ENCODE measurements around the gene OR7G2.

The OR7G2 gene

DNA sequence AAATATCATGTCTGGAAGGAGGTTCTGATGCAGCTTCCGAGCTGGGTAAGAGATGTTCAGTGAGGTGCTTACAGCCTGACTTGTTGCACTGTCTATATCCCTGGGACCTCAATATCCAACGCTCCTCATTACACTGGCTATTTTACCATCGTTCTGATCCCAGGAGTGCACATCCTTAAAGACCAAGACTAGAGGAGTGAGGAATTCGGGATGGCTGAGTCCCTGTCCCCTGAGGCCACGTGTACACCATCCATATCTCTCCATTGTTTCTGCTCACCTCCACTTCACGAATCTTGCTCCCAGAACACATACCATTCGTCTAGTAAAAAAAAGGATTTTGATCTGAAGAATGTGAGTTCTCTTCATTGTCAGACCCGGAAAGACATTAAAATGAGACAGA is at the start of gene OR7G2:
OR7G2 (minus strand) TSS at position 101 of the 400 bp plus-strand sequence. CDS start 4,232 bp downstream, outside the sequence.
- DNase-seq: no peak

- DNase-seq: no peak
These were observed 49.0 kb upstream of the OR7G2 start for GRCh38 chr19:9156304-9156703.

- DNase-seq: no peak
These were observed 48.3 kb upstream of the OR7G2 start for GRCh38 chr19:9155591-9155990.

DNA sequence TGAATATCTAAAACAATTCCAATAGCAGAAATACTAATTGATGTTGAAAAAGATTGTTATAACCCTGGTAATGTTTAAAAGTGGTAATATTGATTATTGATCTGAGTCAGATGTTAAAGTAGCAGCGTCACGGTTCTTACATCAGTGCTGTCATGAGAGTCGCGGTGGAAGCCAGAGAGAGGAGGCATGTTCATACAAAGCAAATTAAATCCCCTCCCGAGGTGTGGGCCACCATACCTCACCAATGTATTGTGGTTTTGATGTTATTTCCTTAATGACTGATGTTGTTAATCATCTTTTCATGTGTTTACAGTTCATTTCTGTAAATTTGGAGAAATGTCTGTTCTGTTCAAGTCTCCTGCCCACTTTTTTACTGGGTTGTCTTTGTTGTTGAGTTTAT is 44.1 kb upstream of the OR7G2 start:
- no peak for DNase-seq

DNA sequence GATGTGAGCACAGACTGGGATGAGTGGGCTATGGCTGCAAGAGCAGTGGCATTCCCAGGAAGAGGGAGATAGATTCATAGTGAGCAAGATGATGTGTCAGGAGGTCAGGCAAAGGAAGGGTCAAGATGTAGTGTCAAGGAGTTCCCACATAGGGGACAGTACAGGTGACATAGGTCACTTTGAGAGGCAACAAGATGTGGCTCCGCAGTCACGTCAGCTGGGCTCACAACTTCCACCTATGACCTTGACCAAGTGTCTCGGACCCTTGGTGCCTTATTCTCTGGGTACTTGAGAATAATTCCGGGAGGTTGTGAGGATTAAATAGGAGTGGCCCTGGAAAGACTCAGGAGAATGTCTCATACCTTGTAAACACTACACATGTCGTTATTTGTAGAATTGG is 43.4 kb upstream of the OR7G2 start:
- no peak for DNase-seq

DNA sequence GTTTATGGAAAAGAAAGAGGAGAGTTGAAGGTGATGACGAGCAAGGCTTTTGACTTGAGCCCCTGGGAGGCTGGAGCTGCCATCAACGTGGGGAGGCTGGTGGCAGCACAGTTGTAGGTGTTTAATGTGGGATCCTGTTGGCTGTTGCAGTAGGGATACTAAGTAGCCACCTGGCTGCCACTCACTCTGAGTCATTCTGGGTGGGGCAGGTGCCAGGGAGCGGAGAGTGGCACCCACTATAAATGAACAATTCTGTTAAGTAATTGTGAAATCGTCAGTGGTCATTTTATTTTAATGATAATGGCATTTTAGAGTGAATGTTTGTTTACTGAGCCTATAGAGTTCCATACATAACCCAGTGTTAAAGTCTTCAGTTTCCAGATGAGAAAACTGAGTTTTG is 42.7 kb upstream of the OR7G2 start:
- DNase-seq: no peak

DNA sequence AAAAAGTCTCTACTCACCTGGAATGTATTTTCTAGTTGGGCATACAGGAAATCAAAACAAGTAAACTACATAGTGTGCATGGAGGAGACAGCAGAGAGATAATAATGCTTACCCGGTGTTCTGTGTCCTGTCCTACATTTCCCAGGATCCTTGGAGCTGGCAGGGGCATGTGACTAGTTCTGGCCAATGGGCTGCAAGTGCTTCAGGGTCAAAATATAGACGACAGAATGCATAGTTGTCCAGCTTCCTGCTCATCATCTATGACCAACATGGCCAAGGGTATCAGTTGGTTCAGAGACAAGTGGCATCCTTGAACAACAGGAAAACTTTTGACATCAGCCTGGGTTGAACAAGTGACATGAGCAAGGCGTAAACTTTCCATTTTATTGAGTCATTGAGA is 41.4 kb upstream of the OR7G2 start:
- no peak for DNase-seq

DNA sequence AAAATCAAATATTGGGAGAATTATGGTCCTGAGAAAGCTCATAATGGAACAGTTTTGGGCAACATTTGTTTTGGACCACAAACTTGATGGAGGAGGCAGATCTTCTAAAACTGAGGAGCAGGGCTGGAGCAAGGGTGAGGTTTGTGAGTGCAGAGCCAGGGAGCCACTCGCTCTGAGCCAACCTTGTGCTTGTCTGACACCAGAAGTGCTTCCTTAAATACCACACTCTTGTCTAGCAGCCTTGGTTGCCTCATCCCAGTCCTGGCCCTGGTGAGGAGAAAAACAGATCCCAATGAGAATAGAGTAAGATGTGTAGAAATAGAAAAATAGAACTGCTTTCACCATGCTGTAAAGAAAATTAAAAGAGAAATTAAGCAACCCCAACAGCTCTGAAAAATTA is 39.6 kb upstream of the OR7G2 start:
- no peak for DNase-seq

DNA sequence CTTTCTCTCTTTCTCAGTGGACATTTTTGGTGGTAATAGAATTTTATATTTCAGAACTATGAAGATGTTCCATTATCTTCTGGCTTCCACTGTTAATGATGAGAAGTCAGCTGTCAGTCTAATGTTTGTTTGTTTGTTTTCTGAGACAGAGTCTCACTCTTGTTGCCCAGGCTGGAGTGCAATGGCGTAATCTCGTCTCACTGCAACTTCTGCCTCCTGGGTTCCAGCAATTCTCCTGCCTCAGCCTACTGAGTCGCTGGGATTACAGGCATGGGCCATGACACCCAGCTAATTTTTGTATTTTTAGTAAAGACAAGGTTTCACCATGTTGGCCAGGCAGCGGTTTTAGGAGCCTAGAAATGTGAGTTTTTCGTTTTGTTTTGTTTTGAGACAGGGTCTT is 37.6 kb upstream of the OR7G2 start:
- DNase-seq: no peak

- DNase-seq: peak; percentile 45
These were observed 33.0 kb upstream of the OR7G2 start, which contains the start of gene ZNF317 for GRCh38 chr19:9140159-9140874. TSS of gene ZNF317 (plus strand) at chr19:9140397. CDS start at chr19:9156017, 15,620 bp downstream.

DNA sequence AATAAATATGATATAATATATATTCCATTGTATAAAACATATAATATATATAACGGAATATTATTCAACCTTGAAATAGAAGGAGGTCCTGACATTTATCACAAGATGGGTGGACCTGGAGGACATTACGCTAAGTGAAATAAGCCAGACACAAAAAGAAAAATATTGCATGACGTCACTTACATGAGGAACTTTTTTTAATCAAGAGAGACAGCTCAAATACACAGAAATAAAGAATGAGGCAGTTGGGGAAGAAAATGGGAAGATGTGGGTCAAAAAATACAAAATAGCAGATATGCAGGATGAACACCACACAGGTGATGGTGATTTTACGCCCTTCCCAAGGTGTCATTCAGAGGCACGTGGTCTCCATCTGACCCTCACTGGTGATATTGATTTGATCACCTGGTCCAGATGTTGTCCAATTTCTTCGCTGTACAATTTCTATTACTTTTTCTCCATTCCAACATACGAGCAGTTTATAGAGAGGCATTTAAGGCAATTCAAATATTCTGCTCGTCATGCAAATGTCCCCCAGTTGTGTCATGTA is 32.4 kb upstream of the OR7G2 start:
- DNase-seq: no peak

- DNase-seq: no peak
These were observed 25.1 kb upstream of the OR7G2 start for GRCh38 chr19:9132422-9132821.

GRCh38 chr19:9130965-9131364 is 23.7 kb upstream of the OR7G2 start:
- DNase-seq: no peak

DNA sequence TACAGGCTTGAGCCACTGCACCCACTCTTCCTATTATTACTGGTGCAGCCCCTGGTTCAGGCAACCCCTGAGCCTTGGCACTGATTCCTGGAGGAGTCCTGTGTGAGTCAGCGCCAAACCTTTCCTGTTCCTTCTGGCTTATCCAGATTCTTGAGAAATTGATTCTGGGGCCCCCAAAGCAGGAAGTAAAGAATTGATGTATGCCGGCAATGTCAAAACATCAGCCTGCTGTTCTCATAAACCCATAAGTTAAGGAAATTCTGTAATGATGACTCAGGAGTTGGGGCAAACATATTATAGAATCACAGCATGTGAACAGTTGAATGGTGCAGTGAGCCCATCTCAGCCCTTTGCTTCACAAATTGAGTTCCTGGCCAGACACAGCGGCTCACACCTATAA is 20.9 kb upstream of the OR7G2 start:
- no peak for DNase-seq

- DNase-seq: no peak
These were observed 19.7 kb upstream of the OR7G2 start, which contains the start of gene OR7G3 for GRCh38 chr19:9126900-9127405. TSS of gene OR7G3 (minus strand) at chr19:9126950. CDS start at chr19:9126950, 0 bp downstream.

DNA sequence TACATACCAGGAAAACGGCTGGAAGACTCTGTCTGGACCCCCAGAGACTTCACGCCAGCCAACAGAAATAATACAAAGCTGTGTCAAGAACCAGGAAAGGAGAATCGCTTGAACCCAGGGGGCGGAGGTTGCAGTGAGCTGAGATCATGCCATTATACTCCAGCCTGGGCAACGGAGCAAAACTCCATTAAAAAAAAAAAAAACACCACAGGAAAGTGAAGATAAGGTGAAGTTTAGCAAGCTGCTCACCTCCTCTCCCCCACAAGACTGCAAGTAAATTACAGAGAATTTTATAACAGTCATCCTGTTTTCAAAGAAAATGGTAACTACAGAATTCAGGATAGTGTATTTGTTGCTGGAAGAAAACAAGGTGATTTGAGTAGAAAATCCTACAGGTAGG is 9.3 kb upstream of the OR7G2 start:
- no peak for DNase-seq

- DNase-seq: no peak
These were observed 8.1 kb upstream of the OR7G2 start, which contains the start of gene OR7G1 for GRCh38 chr19:9115307-9115813. TSS of gene OR7G1 (minus strand) at chr19:9115763. CDS start at chr19:9115763, 0 bp downstream.

DNA sequence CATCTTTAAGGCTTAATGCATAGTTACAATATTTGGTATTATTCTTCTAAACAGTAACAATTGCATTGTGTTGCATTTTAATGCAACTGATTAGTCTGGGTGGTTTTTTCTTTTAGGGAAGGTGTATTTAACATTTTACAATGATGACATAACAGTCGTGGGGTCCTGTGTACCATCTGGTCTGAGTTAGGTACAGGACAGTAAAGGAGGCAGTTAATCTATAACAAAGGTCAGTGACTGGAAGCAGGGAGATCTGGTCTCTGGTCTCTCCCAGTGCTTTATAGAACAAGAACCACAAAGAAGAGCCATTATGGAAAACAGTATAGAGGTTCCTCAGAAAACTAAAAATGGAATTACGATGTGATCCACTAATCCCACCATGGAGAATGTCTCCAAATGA is 2.7 kb upstream of the OR7G2 start:
- no peak for DNase-seq

GRCh38 chr19:9086761-9087160 is 20.5 kb downstream of the OR7G2 start, which contains the start of gene OR1M1:
TSS of gene OR1M1 (plus strand) at chr19:9087061. CDS start at chr19:9093245, 6,184 bp downstream.
- DNase-seq: no peak

DNA sequence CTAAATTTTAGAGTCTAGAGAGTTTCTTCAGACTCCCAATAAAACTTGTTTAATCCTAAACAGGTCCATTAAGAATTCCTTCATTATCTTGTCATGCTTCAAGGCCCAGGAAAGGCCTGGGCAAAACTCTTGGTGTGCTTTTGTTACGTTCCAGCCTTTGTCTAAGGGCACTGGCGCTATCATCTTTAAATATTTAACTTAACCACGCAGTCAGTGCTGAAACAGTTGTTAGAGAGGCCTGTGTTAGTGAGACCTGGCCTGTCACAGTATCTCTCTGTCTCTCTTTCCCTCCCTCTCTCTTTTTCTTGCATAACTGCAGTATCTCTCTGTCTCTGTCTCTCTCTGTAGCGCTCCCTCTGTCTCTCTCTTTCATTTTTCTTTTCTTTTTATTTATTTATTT is 28.6 kb downstream of the OR7G2 start:
- no peak for DNase-seq

DNA sequence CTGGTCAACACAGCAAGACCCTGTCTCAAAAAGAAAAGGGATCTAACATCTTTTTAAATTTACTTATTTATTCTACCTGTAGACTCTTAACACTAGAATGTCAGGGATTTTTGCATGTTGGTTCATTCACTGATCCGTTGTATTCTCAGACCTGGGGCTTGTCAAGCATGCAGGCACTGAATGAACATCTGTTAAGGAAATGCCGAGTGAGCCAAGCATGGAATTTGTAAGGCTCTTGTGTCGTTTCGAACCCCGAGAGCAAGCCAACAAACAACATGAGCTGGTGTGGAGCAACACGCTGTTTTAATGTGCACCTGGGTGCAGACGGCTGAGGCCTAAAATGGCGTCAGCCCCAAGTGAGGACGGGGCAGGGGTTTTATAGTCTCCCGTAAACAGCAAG is 30.4 kb downstream of the OR7G2 start:
- no peak for DNase-seq

- DNase-seq: no peak
These were observed 32.0 kb downstream of the OR7G2 start for GRCh38 chr19:9075064-9075949.

GRCh38 chr19:9073806-9074205 is 33.5 kb downstream of the OR7G2 start:
- DNase-seq: no peak
